Caco-2 (cell line): ENCODE data around the gene AMELX. TPM values are rescaled to one million over a fixed set of nuclear protein-coding genes. Genes with fewer than 3 reads are reported as not detected.

Experiments
- BruUV-seq: library from RNA; stranded (reverse); fragments of 400-500 nt; replicated peaks from 2 replicates; lab custom pipeline; 2021; lab: Mats Ljungman, UMichigan
- CTCF ChIA-PET: fragments of 300-600 bp; sonication (Branson Sonifier 250); formaldehyde crosslinking; loops from one replicate; lab custom pipeline; 2022; ENCODE audit warnings: antibody characterized with exemption; lab: Charles Lee
- POLR2A ChIA-PET: fragments of 300-600 bp; sonication (Branson Sonifier 250); formaldehyde crosslinking; loops from one replicate; lab custom pipeline; 2022; ENCODE audit warnings: antibody characterized with exemption; lab: Charles Lee
- DNase-seq, 2 experiments: peaks; one replicate each; pipeline versions ENCODE4 v3.0.0 to v3.0.0-alpha.2; 2020 to 2022
- H3K27me3 ChIP-seq: replicated peaks from 2 replicates; pipeline ENCODE4 v1.6.0; 2011; ENCODE audit warnings: low read length; ENCODE audit not compliant: control insufficient read depth, insufficient read depth
- H3K36me3 ChIP-seq: 2 replicates; pipeline ENCODE4 v1.5.1; 2011; ENCODE audit warnings: low read length; ENCODE audit not compliant: control insufficient read depth, insufficient read depth
- H3K4me1 ChIP-seq: fragments of 250-450 bp; sonication (Bioruptor Pico); 2 replicates; pipeline ENCODE4 v1.5.1; 2020; ENCODE audit warnings: mild to moderate bottlenecking
- H3K4me3 ChIP-seq: 2 replicates; pipeline ENCODE4 v1.5.1; 2011; ENCODE audit warnings: low read depth, mild to moderate bottlenecking, control low read depth, low read length
- H3K9me3 ChIP-seq: fragments of 250-450 bp; sonication (Bioruptor Pico); 2 replicates; pipeline ENCODE4 v1.5.1; 2020; ENCODE audit warnings: mild to moderate bottlenecking, moderate library complexity
- H3K27ac Mint-ChIP-seq: one replicate; pipeline ENCODE4 v1.8.0; 2022; ENCODE audit warnings: mixed read lengths; ENCODE audit not compliant: unreplicated experiment
- H3K27me3 Mint-ChIP-seq: one replicate; pipeline ENCODE4 v1.8.0; 2022; ENCODE audit warnings: mixed read lengths; ENCODE audit not compliant: insufficient read depth, unreplicated experiment
- H3K36me3 Mint-ChIP-seq: one replicate; pipeline ENCODE4 v1.8.0; 2022; ENCODE audit warnings: mild to moderate bottlenecking, mixed read lengths; ENCODE audit not compliant: insufficient read depth, unreplicated experiment
- H3K4me1 Mint-ChIP-seq: one replicate; pipeline ENCODE4 v1.8.0; 2022; ENCODE audit warnings: low read depth, mixed read lengths; ENCODE audit not compliant: unreplicated experiment
- H3K4me3 Mint-ChIP-seq: one replicate; pipeline ENCODE4 v1.8.0; 2022; ENCODE audit warnings: mild to moderate bottlenecking, moderate library complexity, mixed read lengths; ENCODE audit not compliant: unreplicated experiment
- H3K9me3 Mint-ChIP-seq: one replicate; pipeline ENCODE4 v1.8.0; 2022; ENCODE audit warnings: mixed read lengths; ENCODE audit not compliant: unreplicated experiment
- intact Hi-C: fragments of 100-400 bp; cut with micrococcal nuclease; formaldehyde crosslinking; loops from one replicate; pipeline ENCODE4 v1.10.0; 2022; ENCODE audit not compliant: unreplicated experiment
- total RNA-seq: library from RNA; stranded (reverse); gene quantifications from 2 replicates; pipeline ENCODE4 v1.2.3, GENCODE V29; 2022
- TF ChIP-seq, protein P1 (sequence below), 2 experiments: fragments of 200-600 bp in 1 of 2; IDR thresholded peaks; 1 replicate in 1 of 2; 2 replicates in 1 of 2; pipeline versions ENCODE4 v1.5.1 to v1.8.0; 2011 to 2022; ENCODE audit warnings: antibody characterized with exemption in 1 of 2, control low read depth in 1 of 2, inconsistent platforms in 1 of 2, low read depth in 1 of 2, low read length in 1 of 2, mild to moderate bottlenecking in 1 of 2, moderate library complexity in 1 of 2; ENCODE audit not compliant: insufficient read depth in 1 of 2, severe bottlenecking in 1 of 2, unreplicated experiment in 1 of 2

The AMELX gene
- total RNA-seq, 1 experiment from 2014 or later, result not detected

GRCh38 chrX:11266573-11267003, 26.6 kb upstream of the AMELX start:
- peaks cover 11% of the 10 kb centered on the region for H3K36me3 Mint-ChIP-seq
- BruUV-seq, result no TSS peak
- no peak for DNase-seq

GRCh38 chrX:11267425-11267824, 25.8 kb upstream of the AMELX start:
- no peaks in the 10 kb centered on the region for H3K9me3 Mint-ChIP-seq
- CTCF ChIA-PET, result no interaction called here
- H3K27me3 ChIP-seq, result no peaks in the 10 kb centered on the region
- peaks cover 11% of the 10 kb centered on the region for H3K36me3 Mint-ChIP-seq
- TF ChIP-seq, protein P1, sequence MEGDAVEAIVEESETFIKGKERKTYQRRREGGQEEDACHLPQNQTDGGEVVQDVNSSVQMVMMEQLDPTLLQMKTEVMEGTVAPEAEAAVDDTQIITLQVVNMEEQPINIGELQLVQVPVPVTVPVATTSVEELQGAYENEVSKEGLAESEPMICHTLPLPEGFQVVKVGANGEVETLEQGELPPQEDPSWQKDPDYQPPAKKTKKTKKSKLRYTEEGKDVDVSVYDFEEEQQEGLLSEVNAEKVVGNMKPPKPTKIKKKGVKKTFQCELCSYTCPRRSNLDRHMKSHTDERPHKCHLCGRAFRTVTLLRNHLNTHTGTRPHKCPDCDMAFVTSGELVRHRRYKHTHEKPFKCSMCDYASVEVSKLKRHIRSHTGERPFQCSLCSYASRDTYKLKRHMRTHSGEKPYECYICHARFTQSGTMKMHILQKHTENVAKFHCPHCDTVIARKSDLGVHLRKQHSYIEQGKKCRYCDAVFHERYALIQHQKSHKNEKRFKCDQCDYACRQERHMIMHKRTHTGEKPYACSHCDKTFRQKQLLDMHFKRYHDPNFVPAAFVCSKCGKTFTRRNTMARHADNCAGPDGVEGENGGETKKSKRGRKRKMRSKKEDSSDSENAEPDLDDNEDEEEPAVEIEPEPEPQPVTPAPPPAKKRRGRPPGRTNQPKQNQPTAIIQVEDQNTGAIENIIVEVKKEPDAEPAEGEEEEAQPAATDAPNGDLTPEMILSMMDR (IDR thresholded peaks at IDR 0.05; ENCODE audit: insufficient read depth in 1 of 2, low read depth in 1 of 2, low read length in 1 of 2, severe bottlenecking in 1 of 2, unreplicated experiment in 1 of 2), result no peak
- H3K27me3 Mint-ChIP-seq, result no peaks in the 10 kb centered on the region
- no TSS peak for BruUV-seq
- H3K9me3 ChIP-seq, result no peaks in the 10 kb centered on the region
- peaks cover 44% of the 10 kb centered on the region for H3K4me1 ChIP-seq
- H3K4me1 Mint-ChIP-seq, result peaks cover 31% of the 10 kb centered on the region
- H3K4me3 Mint-ChIP-seq, result no peak overlapping the region
- intact Hi-C loops, result loop anchor here (10.0 kb wide), 1 partner anchor 107 kb away; no protein-coding TSS in a partner anchor
- POLR2A ChIA-PET, result no interaction called here
- DNase-seq, result no peak
- peak overlapping the region; percentile 76 for H3K27ac Mint-ChIP-seq
- no peaks in the 10 kb centered on the region for H3K36me3 ChIP-seq
- H3K4me3 ChIP-seq, result no peak overlapping the region

More at GRCh38 chrX:11266573-11267003, 26.6 kb upstream of the AMELX start:
- H3K4me1 ChIP-seq, result peaks cover 44% of the 10 kb centered on the region
- H3K9me3 ChIP-seq, result no peaks in the 10 kb centered on the region
- ChIA-PET CTCF (no interaction called here), POLR2A (no interaction called here)
- H3K4me1 Mint-ChIP-seq, result peaks cover 29% of the 10 kb centered on the region
- TF ChIP-seq, protein P1 (IDR thresholded peaks at IDR 0.05; ENCODE audit: insufficient read depth in 1 of 2, low read depth in 1 of 2, low read length in 1 of 2, severe bottlenecking in 1 of 2, unreplicated experiment in 1 of 2), result no peak
- no peaks in the 10 kb centered on the region for H3K27me3 Mint-ChIP-seq
- peak overlapping the region; percentile 16 for H3K27ac Mint-ChIP-seq
- H3K36me3 ChIP-seq, result no peaks in the 10 kb centered on the region
- no peak overlapping the region for H3K4me3 ChIP-seq
- H3K27me3 ChIP-seq, result no peaks in the 10 kb centered on the region
- no peak overlapping the region for H3K4me3 Mint-ChIP-seq
- no peaks in the 10 kb centered on the region for H3K9me3 Mint-ChIP-seq
- intact Hi-C loops, result loop anchor here (10.0 kb wide), 1 partner anchor 108 kb away; no protein-coding TSS in a partner anchor

GRCh38 chrX:11269006-11269405, 24.2 kb upstream of the AMELX start:
- peaks cover 27% of the 10 kb centered on the region for H3K4me1 Mint-ChIP-seq
- Histone ChIP-seq H3K4me1 (peaks cover 44% of the 10 kb centered on the region), H3K36me3 (no peaks in the 10 kb centered on the region), H3K9me3 (no peaks in the 10 kb centered on the region), H3K27me3 (no peaks in the 10 kb centered on the region), H3K4me3 (no peak overlapping the region)
- H3K4me3 Mint-ChIP-seq, result no peak overlapping the region
- CTCF ChIA-PET, result no interaction called here
- no peak for DNase-seq
- no peaks in the 10 kb centered on the region for H3K9me3 Mint-ChIP-seq
- no TSS peak for BruUV-seq
- H3K36me3 Mint-ChIP-seq, result peaks cover 5% of the 10 kb centered on the region
- POLR2A ChIA-PET, result no interaction called here
- intact Hi-C loops, result loop anchor here (10.0 kb wide), 1 partner anchor 106 kb away; no protein-coding TSS in a partner anchor
- no peak overlapping the region for H3K27ac Mint-ChIP-seq
- TF ChIP-seq, protein P1 (IDR thresholded peaks at IDR 0.05; ENCODE audit: insufficient read depth in 1 of 2, low read depth in 1 of 2, low read length in 1 of 2, severe bottlenecking in 1 of 2, unreplicated experiment in 1 of 2), result no peak
- no peaks in the 10 kb centered on the region for H3K27me3 Mint-ChIP-seq
